Activated naive CD4-positive, alpha-beta T cell treated with anti-CD3 and anti-CD28 coated beads, Interleukin-2, amount 10 ng/mL, durations not matched to agents 7 days and 5 days (primary cell): ENCODE results near the gene TNKS1BP1.
A peak's percentile ranks its signal among the peaks of the same experiment; 100 is the strongest.
"Not testable (repeated sequence)": the region's sequence is repeated elsewhere in the genome, so short reads cannot be mapped to it uniquely, and the experiment has no call there.

Source experiments
- CTCF ChIA-PET: fragments of 350-600 bp; sonication (Branson Sonifier 250); formaldehyde crosslinking; loops from one replicate; lab custom pipeline; 2021; ENCODE audit warnings: antibody characterized with exemption; lab: Charles Lee
- DNase-seq: peaks from one replicate; pipeline ENCODE4 v3.0.0-alpha.2; 2020
- H3K27ac Mint-ChIP-seq: one replicate; pipeline ENCODE4 v1.8.0; 2021; ENCODE audit warnings: mild to moderate bottlenecking, moderate library complexity, mixed read lengths
- H3K27me3 Mint-ChIP-seq: one replicate; pipeline ENCODE4 v1.8.0; 2021; ENCODE audit warnings: mild to moderate bottlenecking, mixed read lengths
- H3K36me3 Mint-ChIP-seq: one replicate; pipeline ENCODE4 v1.8.0; 2021; ENCODE audit warnings: mixed read lengths
- H3K4me1 Mint-ChIP-seq: one replicate; pipeline ENCODE4 v1.8.0; 2021; ENCODE audit warnings: mixed read lengths
- H3K4me3 Mint-ChIP-seq: one replicate; pipeline ENCODE4 v1.8.0; 2021; ENCODE audit warnings: mild to moderate bottlenecking, moderate library complexity, mixed read lengths
- H3K9me3 Mint-ChIP-seq: one replicate; pipeline ENCODE4 v1.8.0; 2021; ENCODE audit warnings: mixed read lengths

The TNKS1BP1 gene

DNA sequence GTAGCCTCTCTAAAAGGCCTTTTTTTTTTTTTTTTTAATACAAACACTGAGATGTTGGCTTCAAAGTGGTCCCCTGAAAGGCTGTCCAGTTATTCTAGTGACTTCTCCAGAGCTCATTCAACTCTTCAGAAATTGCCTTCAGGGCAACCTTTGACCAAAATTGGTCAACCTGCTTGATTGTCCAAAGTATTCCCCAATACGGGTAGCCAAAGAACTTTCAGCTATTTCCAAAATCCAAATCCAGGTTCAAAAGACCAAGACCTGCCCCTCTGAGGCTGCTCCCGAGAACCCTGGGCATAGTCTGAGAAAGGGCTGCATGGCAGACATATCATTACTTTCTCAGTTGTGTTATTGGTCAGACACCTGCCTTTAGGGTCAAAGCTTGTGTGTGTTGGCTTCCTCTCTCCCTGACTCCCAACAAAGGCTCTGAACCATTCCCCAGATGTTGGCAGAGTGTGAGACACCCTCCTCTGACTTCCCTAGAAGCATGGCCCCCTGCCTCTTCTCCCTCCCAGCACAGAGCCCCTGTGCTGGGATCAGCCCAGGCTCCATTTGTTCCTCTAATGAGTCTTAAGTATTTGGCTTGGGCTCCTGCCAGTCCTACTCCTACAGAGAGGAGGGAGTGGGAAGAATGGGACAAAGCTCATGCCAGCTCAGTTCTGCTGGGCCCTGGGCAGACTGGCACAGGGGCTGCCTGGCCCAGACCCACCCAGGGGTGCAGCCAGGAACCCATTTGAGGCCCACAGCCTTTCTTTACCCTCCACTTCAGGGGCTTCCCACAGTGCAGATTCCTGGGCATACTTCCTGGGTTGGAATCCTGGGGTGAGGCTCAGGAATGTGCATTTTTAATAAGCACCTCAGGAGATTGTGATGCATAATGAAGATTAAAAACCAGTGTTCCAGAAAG, 30.3 kb downstream of the TNKS1BP1 start:
- CTCF ChIA-PET, result no interaction called here
- peaks cover 6% of the 10 kb centered on the region for H3K9me3 Mint-ChIP-seq
- H3K36me3 Mint-ChIP-seq, result peaks cover 6% of the 10 kb centered on the region
- no peak overlapping the region for H3K27ac Mint-ChIP-seq
- H3K27me3 Mint-ChIP-seq, result peaks cover 19% of the 10 kb centered on the region
- no peak overlapping the region for H3K4me3 Mint-ChIP-seq
- DNase-seq, result no peak
- no peaks in the 10 kb centered on the region for H3K4me1 Mint-ChIP-seq

GRCh38 chr11:57290288-57290687, 34.5 kb downstream of the TNKS1BP1 start:
- Mint-ChIP-seq H3K4me1 (no peaks in the 10 kb centered on the region), H3K27ac (no peak overlapping the region), H3K36me3 (no peaks in the 10 kb centered on the region), H3K9me3 (no peaks in the 10 kb centered on the region), H3K4me3 (no peak overlapping the region), H3K27me3 (peaks cover 31% of the 10 kb centered on the region)
- CTCF ChIA-PET, result no interaction called here
- DNase-seq, result no peak

- no peak for DNase-seq
- Mint-ChIP-seq H3K36me3 (no peaks in the 10 kb centered on the region), H3K4me3 (no peak overlapping the region), H3K9me3 (no peaks in the 10 kb centered on the region), H3K27me3 (peaks cover 26% of the 10 kb centered on the region), H3K27ac (no peak overlapping the region), H3K4me1 (no peaks in the 10 kb centered on the region)
- CTCF ChIA-PET, result no interaction called here
These were observed 35.8 kb downstream of the TNKS1BP1 start for GRCh38 chr11:57288771-57289579.

GRCh38 chr11:57287884-57288283, 36.9 kb downstream of the TNKS1BP1 start:
- CTCF ChIA-PET, result no interaction called here
- no peak for DNase-seq
- no peaks in the 10 kb centered on the region for H3K9me3 Mint-ChIP-seq
- no peaks in the 10 kb centered on the region for H3K4me1 Mint-ChIP-seq
- H3K27me3 Mint-ChIP-seq, result peaks cover 20% of the 10 kb centered on the region
- H3K36me3 Mint-ChIP-seq, result no peaks in the 10 kb centered on the region
- no peak overlapping the region for H3K4me3 Mint-ChIP-seq
- H3K27ac Mint-ChIP-seq, result no peak overlapping the region

- Mint-ChIP-seq H3K9me3 (no peaks in the 10 kb centered on the region), H3K27me3 (peaks cover 3% of the 10 kb centered on the region), H3K4me3 (no peak overlapping the region), H3K4me1 (no peaks in the 10 kb centered on the region), H3K36me3 (no peaks in the 10 kb centered on the region), H3K27ac (no peak overlapping the region)
- CTCF ChIA-PET, result no interaction called here
- DNase-seq, result no peak
These were observed 41.3 kb downstream of the TNKS1BP1 start for GRCh38 chr11:57283231-57283990.

GRCh38 chr11:57281546-57281945, 43.2 kb downstream of the TNKS1BP1 start:
- H3K4me3 Mint-ChIP-seq, result not testable (repeated sequence)

DNA sequence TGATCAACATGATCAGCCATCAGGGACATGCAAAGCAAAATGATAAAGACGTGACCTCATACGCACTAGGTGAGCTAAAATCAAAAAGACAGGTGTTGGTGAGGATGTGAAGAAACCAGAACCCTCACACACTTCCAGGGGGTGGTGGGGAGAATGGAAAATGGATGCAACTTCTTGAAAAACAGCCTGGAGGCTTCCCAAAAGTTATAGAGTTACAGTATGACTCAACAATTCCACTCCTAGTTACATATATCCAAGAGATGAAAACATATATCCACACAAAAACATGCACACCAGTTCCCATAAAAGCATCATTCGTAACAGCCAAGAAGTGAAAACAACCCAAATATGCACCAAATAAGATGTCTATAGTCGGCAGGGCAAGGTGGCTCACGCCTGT, 45.6 kb downstream of the TNKS1BP1 start:
- Mint-ChIP-seq H3K36me3 (no peaks in the 10 kb centered on the region), H3K4me3 (no peak overlapping the region), H3K4me1 (no peaks in the 10 kb centered on the region), H3K9me3 (no peaks in the 10 kb centered on the region), H3K27me3 (peaks cover 16% of the 10 kb centered on the region), H3K27ac (no peak overlapping the region)
- DNase-seq, result no peak
- CTCF ChIA-PET, result interaction anchor here (0.6 kb wide), 1 partner anchor 500 kb away, joined by 3 read pairs; no protein-coding TSS in a partner anchor

More at GRCh38 chr11:57281546-57281945, 43.2 kb downstream of the TNKS1BP1 start:
- CTCF ChIA-PET, H3K4me1 Mint-ChIP-seq, DNase-seq, H3K27ac Mint-ChIP-seq, H3K36me3 Mint-ChIP-seq, H3K9me3 Mint-ChIP-seq: not testable (repeated sequence)
- H3K27me3 Mint-ChIP-seq, result peaks cover 15% of the 10 kb centered on the region

DNA sequence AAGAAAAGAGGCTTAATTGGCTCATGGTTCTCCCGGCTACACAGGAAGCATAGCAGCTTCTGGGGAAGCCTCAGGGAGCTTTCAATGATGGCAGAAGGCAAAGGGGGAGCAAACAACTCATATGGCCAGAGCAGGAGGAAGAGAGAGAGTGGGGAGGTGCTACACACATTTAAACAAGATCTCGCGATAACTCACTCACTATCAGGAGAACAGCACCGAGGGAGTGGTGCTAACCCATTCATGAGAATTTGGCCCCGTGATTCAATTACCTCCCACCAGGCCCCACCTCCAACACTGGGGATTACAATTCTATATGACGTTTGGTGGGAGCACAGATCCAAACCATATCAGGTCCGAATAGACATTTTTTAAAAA, 46.0 kb downstream of the TNKS1BP1 start:
- Mint-ChIP-seq H3K36me3 (no peaks in the 10 kb centered on the region), H3K4me1 (no peaks in the 10 kb centered on the region), H3K27ac (no peak overlapping the region), H3K4me3 (no peak overlapping the region), H3K27me3 (peaks cover 16% of the 10 kb centered on the region), H3K9me3 (no peaks in the 10 kb centered on the region)
- CTCF ChIA-PET, result interaction anchor here (0.6 kb wide), 1 partner anchor 499 kb away, joined by 3 read pairs; no protein-coding TSS in a partner anchor
- no peak for DNase-seq

- Mint-ChIP-seq H3K27ac (no peak overlapping the region), H3K9me3 (peaks cover 3% of the 10 kb centered on the region), H3K4me3 (no peak overlapping the region), H3K4me1 (no peaks in the 10 kb centered on the region), H3K36me3 (no peaks in the 10 kb centered on the region), H3K27me3 (peaks cover 16% of the 10 kb centered on the region)
- DNase-seq, result peak; percentile 50
- CTCF ChIA-PET, result no interaction called here
These were observed 46.7 kb downstream of the TNKS1BP1 start for GRCh38 chr11:57277845-57278720.

- CTCF ChIA-PET, result no interaction called here
- no peak for DNase-seq
- H3K27me3 Mint-ChIP-seq, result peaks cover 16% of the 10 kb centered on the region
- H3K4me1 Mint-ChIP-seq, result no peaks in the 10 kb centered on the region
- H3K4me3 Mint-ChIP-seq, result no peak overlapping the region
- no peaks in the 10 kb centered on the region for H3K36me3 Mint-ChIP-seq
- no peak overlapping the region for H3K27ac Mint-ChIP-seq
- peaks cover 3% of the 10 kb centered on the region for H3K9me3 Mint-ChIP-seq
These were observed 47.6 kb downstream of the TNKS1BP1 start for GRCh38 chr11:57276971-57277675.

DNA sequence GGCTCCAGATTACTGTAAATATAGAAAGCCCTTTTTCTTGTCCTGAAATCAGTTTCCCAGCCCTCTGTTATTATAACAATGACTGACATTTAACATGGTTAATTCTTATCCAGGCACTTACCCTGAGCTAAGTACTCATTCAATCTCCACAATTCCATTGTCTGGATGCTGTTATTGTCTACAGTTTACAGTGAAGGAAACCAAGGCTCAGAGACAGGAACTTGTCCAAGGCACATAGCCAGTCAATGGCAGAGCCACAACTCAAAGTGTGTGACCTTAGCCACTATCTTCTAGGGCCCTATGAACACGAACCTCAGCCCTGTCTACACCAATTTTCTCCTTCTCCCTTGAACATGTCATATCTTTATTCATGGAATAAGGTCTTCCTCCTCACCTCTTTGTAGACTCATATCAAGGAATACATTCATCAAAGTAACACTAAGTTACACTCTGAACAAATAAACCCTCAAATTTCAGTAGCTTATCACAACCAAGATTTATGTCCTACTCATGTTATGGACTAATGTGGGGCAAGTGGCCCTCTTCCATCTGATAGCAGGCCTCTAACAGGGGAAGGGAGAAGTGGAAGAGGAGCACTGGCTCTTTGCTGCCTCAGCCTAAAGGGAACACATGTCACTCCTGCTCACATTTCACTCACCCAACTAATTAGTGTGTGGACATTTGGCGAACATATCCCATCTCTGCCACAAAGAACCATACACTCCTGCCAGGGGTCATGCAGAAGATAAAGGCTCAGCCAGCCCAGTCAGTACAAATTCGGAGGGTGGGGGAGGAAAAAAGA, 48.4 kb downstream of the TNKS1BP1 start:
- CTCF ChIA-PET, result interaction anchor here (2.7 kb wide), 1 partner anchor 26 kb away, joined by 10 read pairs; no protein-coding TSS in a partner anchor
- Mint-ChIP-seq H3K4me3 (no peak overlapping the region), H3K27me3 (peaks cover 21% of the 10 kb centered on the region), H3K36me3 (no peaks in the 10 kb centered on the region), H3K9me3 (peaks cover 3% of the 10 kb centered on the region), H3K4me1 (no peaks in the 10 kb centered on the region), H3K27ac (no peak overlapping the region)
- DNase-seq, result no peak

GRCh38 chr11:57275582-57275981, 49.2 kb downstream of the TNKS1BP1 start:
- H3K27me3 Mint-ChIP-seq, result peaks cover 21% of the 10 kb centered on the region
- no peak for DNase-seq
- peaks cover 3% of the 10 kb centered on the region for H3K9me3 Mint-ChIP-seq
- H3K27ac Mint-ChIP-seq, result no peak overlapping the region
- no peak overlapping the region for H3K4me3 Mint-ChIP-seq
- H3K4me1 Mint-ChIP-seq, result no peaks in the 10 kb centered on the region
- CTCF ChIA-PET, result interaction anchor here (2.7 kb wide), 1 partner anchor 26 kb away, joined by 10 read pairs; no protein-coding TSS in a partner anchor
- H3K36me3 Mint-ChIP-seq, result no peaks in the 10 kb centered on the region
